ENCODE results near the gene AURKB.

- TF ChIP-seq CTCF (IDR thresholded peaks at IDR 0.05) (peak in 3 of 4 donors; percentile 18 to 54 (median 46)), POLR2A (IDR thresholded peaks at IDR 0.05) (no peak)
Observed at GRCh38 chr17:8186787-8187516, 23.4 kb downstream of the AURKB start.

Data from right lobe of liver (tissue), 4 donors.